Umbilical cord (tissue), 2 donors: ENCODE data around the gene TAPBP. TPM values are rescaled to one million over a fixed set of nuclear protein-coding genes. Genes with fewer than 3 reads are reported as not detected.

Experiments used
- DNase-seq: peaks from one replicate; pipeline ENCODE4 v3.0.0-alpha.2; 2015; ENCODE audit warnings: low spot score
- total RNA-seq: library from RNA; depleted of rRNA; stranded (reverse); fragments of >200 nt; gene quantifications from one replicate; pipeline ENCODE4 v1.2.3, GENCODE V29; 2014; ENCODE audit warnings: low replicate concordance; ENCODE audit not compliant: insufficient read depth

Gene TAPBP
- total RNA-seq, 1 donor from 2014 or later, result 29.4 TPM

- DNase-seq, result no peak
Measured at GRCh38 chr6:33320315-33321181, 6.7 kb upstream of the TAPBP start.

- no peak for DNase-seq
Measured at GRCh38 chr6:33319939-33320314, 6.0 kb upstream of the TAPBP start.

- DNase-seq, result no peak
Measured at GRCh38 chr6:33318426-33319073, 4.7 kb upstream of the TAPBP start.

GRCh38 chr6:33317669-33318425, 4.0 kb upstream of the TAPBP start, which contains the start of gene ZBTB22:
Gene ZBTB22 (minus strand): TSS chr6:33317744. CDS start chr6:33316916, 828 bp downstream.
- peak; percentile 100 for DNase-seq

- no peak for DNase-seq
Measured at GRCh38 chr6:33317419-33317668, 3.5 kb upstream of the TAPBP start.

- DNase-seq, result no peak
Measured at GRCh38 chr6:33316603-33317418, 2.9 kb upstream of the TAPBP start.

- DNase-seq, result no peak
Measured at GRCh38 chr6:33315793-33316602, 2.1 kb upstream of the TAPBP start.

GRCh38 chr6:33314943-33315792, 1.3 kb upstream of the TAPBP start:
- DNase-seq, result no peak

- peak; percentile 84 for DNase-seq
Measured at GRCh38 chr6:33314515-33314942, 651 bp upstream of the TAPBP start.

GRCh38 chr6:33313105-33313708, 671 bp downstream of the TAPBP start:
- peak; percentile 54 for DNase-seq

GRCh38 chr6:33312361-33313104, 1.3 kb downstream of the TAPBP start:
- peak; percentile 73 for DNase-seq

GRCh38 chr6:33306356-33306755, 7.5 kb downstream of the TAPBP start:
- no peak for DNase-seq

- no peak for DNase-seq
Measured at GRCh38 chr6:33305052-33305451, 8.8 kb downstream of the TAPBP start.

- no peak for DNase-seq
Measured at GRCh38 chr6:33304216-33304615, 9.7 kb downstream of the TAPBP start.

GRCh38 chr6:33301877-33302276, 12.0 kb downstream of the TAPBP start:
- no peak for DNase-seq

GRCh38 chr6:33299237-33299944, 14.5 kb downstream of the TAPBP start:
- DNase-seq, result peak; percentile 95

- peak; percentile 84 for DNase-seq
Measured at GRCh38 chr6:33298773-33299236, 15.1 kb downstream of the TAPBP start, which contains the start of gene RGL2. Gene RGL2 (minus strand): TSS chr6:33298942. CDS start chr6:33298610, 332 bp downstream.
